ENCODE measurements around the gene ABI3BP.

ABI3BP gene

GRCh38 chr3:100968932-100969906, 24.0 kb downstream of the ABI3BP start:
- no peak for TF ChIP-seq CTCF (conservative IDR thresholded peaks at IDR 0.05; ENCODE audit: control insufficient read depth, insufficient read depth, low read depth, low read length)
- no peak overlapping the region for H3K4me3 ChIP-seq (ENCODE audit: control insufficient read depth, low read depth, low read length)
- DNase-seq (ENCODE audit: low read depth) = peak; percentile 94

GRCh38 chr3:100966807-100967206, 26.4 kb downstream of the ABI3BP start:
- DNase-seq (ENCODE audit: low read depth) = peak; percentile 86
- no peak for TF ChIP-seq CTCF (conservative IDR thresholded peaks at IDR 0.05; ENCODE audit: control insufficient read depth, insufficient read depth, low read depth, low read length)
- no peak overlapping the region for H3K4me3 ChIP-seq (ENCODE audit: control insufficient read depth, low read depth, low read length)

- peak; percentile 70 for DNase-seq (ENCODE audit: low read depth)
- no peak for TF ChIP-seq CTCF (conservative IDR thresholded peaks at IDR 0.05; ENCODE audit: control insufficient read depth, insufficient read depth, low read depth, low read length)
- H3K4me3 ChIP-seq (ENCODE audit: control insufficient read depth, low read depth, low read length) = no peak overlapping the region
Observed at GRCh38 chr3:100966049-100966491, 27.2 kb downstream of the ABI3BP start.

- no peak overlapping the region for H3K4me3 ChIP-seq (ENCODE audit: control insufficient read depth, low read depth, low read length)
- DNase-seq (ENCODE audit: low read depth) = no peak
- TF ChIP-seq CTCF (conservative IDR thresholded peaks at IDR 0.05; ENCODE audit: control insufficient read depth, insufficient read depth, low read depth, low read length) = no peak
Observed at GRCh38 chr3:100963041-100963440, 30.2 kb downstream of the ABI3BP start.

GRCh38 chr3:100957261-100957986, 35.8 kb downstream of the ABI3BP start:
- H3K4me3 ChIP-seq (ENCODE audit: control insufficient read depth, low read depth, low read length) = no peak overlapping the region
- no peak for TF ChIP-seq CTCF (conservative IDR thresholded peaks at IDR 0.05; ENCODE audit: control insufficient read depth, insufficient read depth, low read depth, low read length)
- peak; percentile 91 for DNase-seq (ENCODE audit: low read depth)

GRCh38 chr3:100956276-100956675, 36.9 kb downstream of the ABI3BP start:
- TF ChIP-seq CTCF (conservative IDR thresholded peaks at IDR 0.05; ENCODE audit: control insufficient read depth, insufficient read depth, low read depth, low read length) = no peak
- no peak for DNase-seq (ENCODE audit: low read depth)
- H3K4me3 ChIP-seq (ENCODE audit: control insufficient read depth, low read depth, low read length) = no peak overlapping the region
